ENCODE results near the gene CFAP97.

DNA sequence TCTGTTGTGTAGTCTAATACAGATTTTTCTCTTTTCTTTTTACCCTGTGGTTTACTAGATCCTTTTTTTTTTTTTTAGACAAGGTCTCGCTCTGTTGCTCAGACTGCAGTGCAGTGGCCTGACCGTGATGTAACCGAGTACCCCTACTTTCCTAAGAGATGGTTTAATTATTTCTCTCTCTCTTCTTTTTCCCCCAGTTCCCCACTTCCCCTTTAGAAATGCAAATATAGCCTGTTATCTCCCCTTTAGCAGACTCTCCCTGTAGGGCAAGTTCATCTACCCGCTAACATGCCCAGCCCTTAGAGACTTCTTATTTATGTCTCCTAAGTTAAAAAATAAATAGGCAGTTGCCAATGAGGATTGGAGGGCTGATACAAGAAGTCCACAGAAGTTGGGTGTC lies 10.1 kb upstream of the CFAP97 start:
- TF ChIP-seq POLR2A (IDR thresholded peaks at IDR 0.05): no peak
- TF ChIP-seq, protein P1, sequence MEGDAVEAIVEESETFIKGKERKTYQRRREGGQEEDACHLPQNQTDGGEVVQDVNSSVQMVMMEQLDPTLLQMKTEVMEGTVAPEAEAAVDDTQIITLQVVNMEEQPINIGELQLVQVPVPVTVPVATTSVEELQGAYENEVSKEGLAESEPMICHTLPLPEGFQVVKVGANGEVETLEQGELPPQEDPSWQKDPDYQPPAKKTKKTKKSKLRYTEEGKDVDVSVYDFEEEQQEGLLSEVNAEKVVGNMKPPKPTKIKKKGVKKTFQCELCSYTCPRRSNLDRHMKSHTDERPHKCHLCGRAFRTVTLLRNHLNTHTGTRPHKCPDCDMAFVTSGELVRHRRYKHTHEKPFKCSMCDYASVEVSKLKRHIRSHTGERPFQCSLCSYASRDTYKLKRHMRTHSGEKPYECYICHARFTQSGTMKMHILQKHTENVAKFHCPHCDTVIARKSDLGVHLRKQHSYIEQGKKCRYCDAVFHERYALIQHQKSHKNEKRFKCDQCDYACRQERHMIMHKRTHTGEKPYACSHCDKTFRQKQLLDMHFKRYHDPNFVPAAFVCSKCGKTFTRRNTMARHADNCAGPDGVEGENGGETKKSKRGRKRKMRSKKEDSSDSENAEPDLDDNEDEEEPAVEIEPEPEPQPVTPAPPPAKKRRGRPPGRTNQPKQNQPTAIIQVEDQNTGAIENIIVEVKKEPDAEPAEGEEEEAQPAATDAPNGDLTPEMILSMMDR (IDR thresholded peaks at IDR 0.05): no peak
